Breast epithelium (tissue), 4 donors: ENCODE measurements around the gene MDH2. TPM values are rescaled to one million over a fixed set of nuclear protein-coding genes. Genes with fewer than 3 reads are reported as not detected.
A peak's percentile ranks its signal among the peaks of the same experiment; 100 is the strongest.
"Not testable (repeated sequence)": the region's sequence is repeated elsewhere in the genome, so short reads cannot be mapped to it uniquely, and the experiment has no call there.

ENCODE experiments used
- DNase-seq, 2 donors: peaks; one replicate each; pipeline ENCODE4 v3.0.0-alpha.2; 2019; ENCODE audit warnings: low spot score in 2 of 2
- H3K27ac ChIP-seq, 2 donors: fragments of 200-600 bp; sonication (generic) in 1 of 2; one replicate each; pipeline ENCODE4 v1.5.1; 2016 to 2019; ENCODE audit warnings: mild to moderate bottlenecking in 1 of 2
- H3K27me3 ChIP-seq, 2 donors: fragments of 200-600 bp; sonication (generic) in 1 of 2; one replicate each; pipeline versions ENCODE4 v1.5.1 to v1.6.0; 2017 to 2019; ENCODE audit warnings: control low read depth in 1 of 2, mild to moderate bottlenecking in 1 of 2
- H3K36me3 ChIP-seq: fragments of 200-600 bp; one replicate; pipeline ENCODE4 v1.5.1; 2019
- H3K4me1 ChIP-seq, 2 donors: fragments of 200-600 bp; sonication (generic); one replicate each; pipeline ENCODE4 v1.5.1; 2016 to 2019; ENCODE audit warnings: control low read depth in 1 of 2
- H3K4me3 ChIP-seq, 3 donors: fragments of 200-600 bp; sonication (generic); 1 replicate in 2 of 3; 2 replicates in 1 of 3; pipeline ENCODE4 v1.5.1; 2016 to 2019; ENCODE audit warnings: mild to moderate bottlenecking in 3 of 3, moderate library complexity in 2 of 3
- H3K9me3 ChIP-seq, 2 donors: fragments of 200-600 bp; sonication (generic) in 1 of 2; one replicate each; pipeline ENCODE4 v1.5.1; 2016 to 2019; ENCODE audit warnings: control low read depth in 1 of 2
- CTCF ChIP-seq, 3 donors: fragments of 450-650 bp; IDR thresholded peaks; one replicate each; pipeline ENCODE4 v1.5.1; 2016 to 2017; ENCODE audit warnings: antibody characterized with exemption in 3 of 3, mild to moderate bottlenecking in 3 of 3, moderate library complexity in 3 of 3
- POLR2A ChIP-seq: fragments of 450-650 bp; IDR thresholded peaks from one replicate; pipeline ENCODE4 v1.6.1; 2016; ENCODE audit warnings: antibody characterized with exemption, mild to moderate bottlenecking, moderate library complexity
- POLR2AphosphoS5 ChIP-seq, 3 donors: sonication (generic); formaldehyde crosslinking; IDR thresholded peaks; one replicate each; pipeline ENCODE4 v1.6.1; 2017; ENCODE audit warnings: antibody characterized with exemption in 3 of 3
- intact Hi-C: fragments of 100-400 bp; cut with DNase I; formaldehyde crosslinking; loops from one replicate; pipeline ENCODE4 v1.15.1; 2023; ENCODE audit warnings: low total_unique reads
- total RNA-seq, 3 donors: library from RNA; depleted of rRNA; stranded (reverse); fragments of >200 nt; gene quantifications; one replicate each; pipeline ENCODE4 v1.1.0, GENCODE V29; 2016

MDH2 gene
- total RNA-seq, 3 donors from 2014 or later = 52.0 to 63.3 (median 61.8) TPM

- Histone ChIP-seq H3K27ac (no peak overlapping the region), H3K36me3 (peaks cover 21% of the 10 kb centered on the region), H3K4me1 (no peaks in the 10 kb centered on the region), H3K4me3 (no peak overlapping the region), H3K27me3 (no peaks in the 10 kb centered on the region), H3K9me3 (no peaks in the 10 kb centered on the region)
- intact Hi-C loops = no loop called here
- TF ChIP-seq POLR2AphosphoS5 (IDR thresholded peaks at IDR 0.05) = no peak
- no peak for TF ChIP-seq CTCF (IDR thresholded peaks at IDR 0.05)
- no peak for TF ChIP-seq POLR2A
- DNase-seq = no peak
Measured at GRCh38 chr7:76056241-76056640, 8.3 kb downstream of the MDH2 start.

- intact Hi-C loops = no loop called here
- Histone ChIP-seq H3K36me3 (peaks cover 21% of the 10 kb centered on the region), H3K4me1 (no peaks in the 10 kb centered on the region), H3K9me3 (no peaks in the 10 kb centered on the region), H3K27ac (no peak overlapping the region), H3K27me3 (no peaks in the 10 kb centered on the region), H3K4me3 (no peak overlapping the region)
- DNase-seq = no peak
- no peak for TF ChIP-seq CTCF (IDR thresholded peaks at IDR 0.05)
- TF ChIP-seq POLR2AphosphoS5 (IDR thresholded peaks at IDR 0.05) = no peak
- no peak for TF ChIP-seq POLR2A
Measured at GRCh38 chr7:76057103-76057812, 9.4 kb downstream of the MDH2 start.

- peaks cover 21% of the 10 kb centered on the region for H3K36me3 ChIP-seq
- intact Hi-C loops = no loop called here
Measured at GRCh38 chr7:76057813-76058145, 9.9 kb downstream of the MDH2 start.

GRCh38 chr7:76058745-76059144, 10.8 kb downstream of the MDH2 start:
- H3K27ac ChIP-seq, H3K9me3 ChIP-seq, H3K4me3 ChIP-seq, H3K27me3 ChIP-seq, H3K4me1 ChIP-seq, DNase-seq, intact Hi-C loops: not testable (repeated sequence)
- peaks cover 21% of the 10 kb centered on the region for H3K36me3 ChIP-seq

More at GRCh38 chr7:76057813-76058145, 9.9 kb downstream of the MDH2 start:
- Histone ChIP-seq H3K27me3 (no peaks in the 10 kb centered on the region), H3K27ac (no peak overlapping the region), H3K4me1 (no peaks in the 10 kb centered on the region), H3K9me3 (no peaks in the 10 kb centered on the region), H3K4me3 (no peak overlapping the region)
- no peak for DNase-seq
- TF ChIP-seq CTCF (IDR thresholded peaks at IDR 0.05) = no peak
- no peak for TF ChIP-seq POLR2A
- no peak for TF ChIP-seq POLR2AphosphoS5 (IDR thresholded peaks at IDR 0.05)

GRCh38 chr7:76060842-76061241, 12.9 kb downstream of the MDH2 start:
- TF ChIP-seq POLR2AphosphoS5 (IDR thresholded peaks at IDR 0.05) = no peak
- no peak for TF ChIP-seq CTCF (IDR thresholded peaks at IDR 0.05)
- no peak for TF ChIP-seq POLR2A
- Histone ChIP-seq H3K36me3 (peaks cover 27% of the 10 kb centered on the region), H3K27ac (peak overlapping the region in 1 of 2 donors; percentile 9)

More at GRCh38 chr7:76060842-76061241, 12.9 kb downstream of the MDH2 start:
- intact Hi-C loops = no loop called here
- Histone ChIP-seq H3K9me3 (no peaks in the 10 kb centered on the region), H3K4me3 (no peak overlapping the region), H3K27me3 (no peaks in the 10 kb centered on the region), H3K4me1 (no peaks in the 10 kb centered on the region)
- peak in 1 of 2 donors; percentile 79 for DNase-seq
